HG03558 (cell line): ENCODE results near the gene MT1B.
"Not testable (repeated sequence)": the region's sequence is repeated elsewhere in the genome, so short reads cannot be mapped to it uniquely, and the experiment has no call there.

ENCODE experiments used
- ATAC-seq: cut with Tn5 transposase; IDR thresholded peaks from one replicate; pipeline ENCODE4 v1.9.1; 2021; ENCODE audit warnings: moderate number of reproducible peaks; ENCODE audit not compliant: unreplicated experiment; ENCODE audit errors: extremely low read depth

MT1B gene

DNA sequence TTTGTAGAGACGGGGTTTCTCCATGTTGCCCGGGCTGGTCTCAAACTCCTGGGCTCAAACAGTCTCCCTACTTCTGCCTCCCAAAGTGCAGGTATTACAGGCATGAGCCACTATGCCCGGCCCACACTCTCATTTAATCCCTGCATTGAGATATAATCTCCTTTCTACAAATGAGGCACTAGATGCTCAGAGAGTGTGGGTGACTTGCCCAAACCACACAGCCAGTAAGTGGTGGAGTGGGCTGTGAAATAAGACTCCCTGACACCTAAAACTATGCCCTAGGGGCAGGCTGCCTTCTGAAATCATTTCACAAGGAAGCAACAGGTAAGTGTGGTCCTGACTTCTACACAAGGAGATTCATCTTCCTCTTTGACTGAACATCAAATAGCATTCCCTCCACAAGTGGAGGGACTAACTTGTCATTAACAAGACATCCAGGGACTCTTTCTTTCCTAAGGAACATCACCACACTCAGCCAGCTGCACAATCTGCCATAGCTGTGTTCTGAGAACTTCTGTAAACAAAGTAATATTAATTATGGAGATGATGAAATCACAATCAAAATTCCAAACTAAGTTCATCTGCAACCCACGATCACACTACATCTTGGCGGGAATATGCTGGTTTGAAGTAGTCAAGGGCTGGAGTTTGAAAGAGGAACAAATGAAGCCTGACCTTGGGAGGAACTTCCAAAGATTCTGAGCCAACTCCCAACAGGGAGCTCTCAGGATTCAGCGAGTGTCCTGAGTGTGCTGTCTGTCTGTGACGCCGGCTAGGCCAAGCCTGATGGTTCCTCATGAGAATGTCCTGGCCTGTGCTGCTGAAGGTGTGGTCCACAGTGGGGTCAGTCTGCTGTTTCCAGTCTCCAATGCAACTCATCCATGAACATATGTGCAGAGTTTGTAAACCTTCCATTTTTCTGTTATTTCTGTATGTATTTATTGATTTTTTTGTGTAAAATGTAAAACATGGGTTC is 13.9 kb downstream of the MT1B start:
- ATAC-seq = not testable (repeated sequence)

DNA sequence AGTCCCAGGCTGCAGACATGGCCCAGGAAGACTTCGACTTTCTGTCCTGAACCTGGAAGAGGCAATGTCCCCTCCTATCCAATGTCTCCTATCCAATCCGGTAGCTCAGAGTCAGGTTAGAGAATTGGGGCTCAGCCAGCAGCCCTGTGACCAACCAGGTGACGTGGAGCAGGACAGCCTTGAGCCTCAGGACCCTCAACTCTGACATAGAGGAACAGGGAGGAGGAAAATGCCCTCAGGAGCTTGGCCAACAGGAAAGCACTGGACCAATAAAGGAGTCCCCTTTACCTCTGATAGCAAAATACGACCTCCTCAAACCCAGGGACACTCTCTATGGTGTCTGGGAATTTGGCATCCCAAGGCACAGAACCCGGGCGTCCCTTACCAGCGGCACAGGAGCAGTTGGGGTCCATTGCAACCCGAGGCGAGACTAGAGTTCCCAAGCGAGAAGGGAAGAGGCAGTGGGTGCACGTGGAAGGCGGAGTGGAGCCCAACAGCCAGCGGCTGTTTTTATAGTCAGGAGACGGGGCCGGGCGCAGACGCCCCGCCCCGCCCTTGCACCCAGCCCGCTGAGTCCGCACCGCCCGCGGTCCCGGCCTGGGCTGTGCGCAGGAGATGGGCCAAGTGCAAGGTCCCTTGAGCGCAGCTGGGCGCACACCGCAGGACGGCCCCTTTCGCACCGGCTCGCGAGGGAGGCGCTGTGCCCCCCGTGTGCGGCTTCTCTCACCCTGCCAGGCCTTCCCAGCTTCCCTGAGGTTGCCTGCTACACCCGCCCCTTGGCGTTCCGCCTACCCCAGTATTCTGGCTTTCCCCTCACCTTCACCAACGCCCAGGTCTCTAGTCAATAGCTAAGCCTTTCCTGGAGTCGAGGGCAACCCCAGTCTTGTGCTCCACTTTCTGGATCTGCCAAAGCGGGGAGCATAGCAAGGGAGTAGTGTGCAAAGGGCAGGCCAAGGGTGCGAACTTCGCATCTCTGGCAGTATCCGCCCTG is 16.2 kb downstream of the MT1B start, which contains the start of gene MT1G:
Gene MT1G, minus strand, starts transcription at position 485 of the 991 bp plus-strand sequence. Its CDS starts 72 bp downstream, at position 413.
- no peak for ATAC-seq

DNA sequence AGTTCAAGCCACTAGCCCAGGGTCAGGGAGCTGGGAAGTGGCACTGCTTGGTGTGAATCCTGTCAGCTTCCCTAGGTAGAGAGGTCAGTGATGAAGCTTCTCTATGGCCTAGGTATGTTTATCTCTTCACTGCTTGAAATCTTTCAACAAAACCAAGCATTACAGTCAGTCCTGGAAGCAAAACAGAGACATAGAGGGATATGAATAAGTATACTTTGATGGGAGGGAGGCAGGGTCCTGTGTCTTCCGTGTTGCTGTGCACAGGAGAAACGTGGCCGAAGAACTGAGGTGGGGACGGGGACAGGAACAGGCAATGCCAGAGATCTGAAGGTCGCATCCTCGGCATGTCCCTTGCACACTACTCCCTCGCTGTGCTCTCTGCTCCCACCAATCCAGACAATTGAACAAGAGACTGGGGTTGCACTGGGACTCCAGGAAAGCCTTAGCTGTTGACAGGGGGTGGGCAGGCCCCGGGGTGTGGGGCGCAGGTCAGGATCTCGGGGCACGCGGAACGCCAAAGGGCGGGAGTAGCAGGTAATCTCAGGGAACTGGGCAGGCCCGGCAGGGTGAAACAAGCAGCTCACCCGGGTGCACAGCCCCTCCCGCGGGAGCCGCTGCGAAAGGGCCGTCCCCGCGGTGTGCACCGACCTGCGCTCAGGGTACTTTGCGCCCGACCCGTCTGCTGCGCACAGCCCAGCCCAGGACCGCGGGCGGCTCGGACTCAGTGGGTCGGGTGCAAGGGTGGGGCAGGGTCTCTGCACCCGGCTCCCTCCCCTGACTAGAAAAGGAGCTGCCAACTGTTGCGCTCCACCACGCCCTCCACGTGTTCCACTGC is 17.5 kb downstream of the MT1B start, which contains the start of gene MT1H:
Gene MT1H, plus strand, starts transcription at position 810 of the 835 bp plus-strand sequence. CDS start 71 bp downstream, outside the sequence.
- no peak for ATAC-seq

DNA sequence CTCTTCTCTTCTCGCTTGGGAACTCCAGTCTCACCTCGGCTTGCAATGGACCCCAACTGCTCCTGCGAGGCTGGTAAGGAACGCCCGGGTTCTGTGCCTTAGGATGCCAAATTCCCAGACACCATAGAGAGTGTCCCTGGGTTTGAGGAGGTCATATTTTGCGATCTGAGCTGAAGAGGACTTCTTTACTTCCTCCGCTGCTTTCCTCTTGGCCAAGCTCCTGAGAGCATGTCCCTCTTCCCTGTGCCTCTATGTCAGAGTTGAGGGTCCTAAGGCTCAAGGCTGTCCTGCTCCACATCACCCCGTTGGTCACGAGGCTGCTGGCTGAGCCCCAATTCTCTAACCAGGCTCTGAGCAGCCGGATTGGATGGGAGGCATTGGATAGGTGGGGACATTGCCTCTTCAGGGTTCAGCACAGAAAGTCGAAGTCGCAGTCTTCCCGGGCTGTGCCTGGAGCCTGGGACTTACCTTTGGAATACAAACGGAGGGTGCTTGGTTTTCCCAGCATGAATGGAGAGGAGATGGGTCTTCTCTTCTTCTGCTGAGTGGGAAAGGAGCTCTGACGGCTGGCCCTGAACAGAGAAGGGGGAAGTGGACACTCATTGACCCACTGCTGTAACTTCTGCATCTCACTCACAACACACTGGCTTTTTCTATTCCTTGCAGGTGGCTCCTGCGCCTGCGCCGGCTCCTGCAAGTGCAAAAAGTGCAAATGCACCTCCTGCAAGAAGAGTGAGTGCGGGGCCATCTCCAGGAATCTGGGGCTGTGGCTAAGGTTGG is 18.3 kb downstream of the MT1B start:
- ATAC-seq = no peak

DNA sequence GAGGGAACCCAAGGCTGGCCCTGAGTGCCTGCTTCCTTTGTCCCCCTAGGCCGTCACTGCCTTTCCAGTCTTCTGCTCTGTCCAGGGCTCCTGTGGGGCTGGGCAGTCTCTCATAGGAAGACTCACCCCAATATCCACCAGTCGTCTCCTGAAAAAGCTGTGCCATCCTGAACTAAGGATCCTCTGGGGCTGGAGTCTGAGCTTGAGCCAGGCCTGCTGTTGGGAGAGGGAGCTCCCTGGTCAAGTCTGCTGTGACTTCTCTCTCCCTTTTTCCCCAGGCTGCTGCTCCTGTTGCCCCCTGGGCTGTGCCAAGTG is 18.9 kb downstream of the MT1B start:
- no peak for ATAC-seq

DNA sequence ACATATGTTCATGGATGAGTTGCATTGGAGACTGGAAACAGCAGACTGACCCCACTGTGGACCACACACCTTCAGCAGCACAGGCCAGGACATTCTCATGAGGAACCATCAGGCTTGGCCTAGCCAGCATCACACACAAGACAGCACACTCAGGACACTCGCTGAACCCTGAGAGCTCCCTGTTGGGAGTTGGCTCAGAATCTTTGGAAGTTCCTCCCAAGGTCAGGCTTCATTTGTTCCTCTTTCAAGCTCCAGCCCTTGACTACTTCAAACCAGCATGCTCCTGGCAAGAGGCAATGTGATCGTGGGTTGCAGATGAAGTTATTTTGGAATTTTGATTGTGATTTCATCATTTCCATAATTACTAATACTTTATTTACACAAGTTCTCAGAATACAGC is 20.0 kb downstream of the MT1B start:
- ATAC-seq = not testable (repeated sequence)

DNA sequence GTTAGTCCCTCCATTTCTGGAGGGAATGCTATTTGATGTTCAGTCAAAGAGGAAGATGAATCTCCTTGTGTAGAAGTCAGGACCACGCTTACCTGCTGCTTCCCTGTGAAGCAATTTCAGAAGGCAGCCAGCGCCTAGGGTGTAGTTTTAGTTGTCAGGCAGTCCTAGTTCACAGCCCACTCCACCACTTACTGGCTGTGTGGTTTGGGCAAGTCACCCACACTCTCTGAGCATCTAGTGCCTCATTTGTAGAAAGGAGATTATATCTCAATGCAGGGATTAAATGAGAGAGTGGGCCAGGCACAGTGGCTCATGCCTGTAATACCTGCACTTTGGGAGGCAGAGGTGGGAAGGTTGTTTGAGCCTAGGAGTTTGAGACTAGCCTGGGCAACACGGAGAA is 20.5 kb downstream of the MT1B start:
- not testable (repeated sequence) for ATAC-seq

DNA sequence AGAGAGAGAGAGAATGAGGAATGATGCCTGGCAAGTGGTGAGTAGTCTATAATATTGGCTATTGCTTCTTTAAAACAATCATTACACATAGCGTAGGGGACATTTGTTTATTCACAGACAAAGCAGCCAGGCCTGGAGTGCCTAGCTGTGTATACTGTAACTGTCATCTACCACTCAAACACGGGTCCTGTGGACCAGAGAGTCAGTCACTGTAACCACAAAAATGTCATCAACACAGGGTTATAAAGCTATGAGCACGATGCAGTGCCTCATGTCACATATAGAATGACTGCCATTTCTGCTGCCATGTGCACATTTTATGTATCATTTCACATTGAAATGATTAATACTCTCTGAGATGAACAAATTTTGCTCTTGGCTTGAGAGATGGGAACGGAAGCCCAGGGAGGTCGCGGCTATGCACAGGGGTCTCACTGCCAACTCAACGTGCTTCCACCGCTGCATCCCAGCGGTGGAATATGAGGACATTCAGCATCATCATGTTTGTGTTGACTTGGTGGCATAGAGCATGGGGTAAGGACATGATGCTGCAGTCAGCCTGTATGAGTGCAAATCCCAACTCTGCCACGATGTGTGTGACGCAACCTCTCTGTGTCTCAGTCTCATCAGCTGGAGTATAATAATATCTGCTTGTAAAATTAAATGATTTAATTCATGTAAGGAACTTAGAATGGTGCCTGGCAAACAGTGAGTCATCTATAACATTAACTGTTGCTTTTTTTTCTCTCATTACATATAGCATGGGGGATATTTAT is 21.3 kb downstream of the MT1B start:
- no peak for ATAC-seq

DNA sequence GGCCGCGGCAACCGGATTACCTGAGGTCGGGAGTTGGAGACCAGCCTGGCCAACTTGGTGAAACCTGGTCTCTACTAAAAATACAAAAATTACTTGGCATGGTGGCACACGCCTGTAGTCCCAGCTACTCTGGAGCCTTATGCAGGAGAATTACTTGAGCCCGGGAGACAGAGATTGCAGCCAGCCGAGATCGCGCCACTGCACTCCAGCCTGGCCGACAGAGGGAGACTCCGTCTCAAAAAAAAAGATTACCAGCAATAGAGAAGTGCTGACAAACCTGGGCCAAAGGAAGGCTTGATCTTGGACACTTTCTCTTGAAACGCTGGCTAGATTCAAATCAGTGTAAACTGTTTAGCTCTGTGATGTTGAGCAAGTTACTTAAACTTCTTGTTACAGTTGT is 22.2 kb downstream of the MT1B start:
- no peak for ATAC-seq

DNA sequence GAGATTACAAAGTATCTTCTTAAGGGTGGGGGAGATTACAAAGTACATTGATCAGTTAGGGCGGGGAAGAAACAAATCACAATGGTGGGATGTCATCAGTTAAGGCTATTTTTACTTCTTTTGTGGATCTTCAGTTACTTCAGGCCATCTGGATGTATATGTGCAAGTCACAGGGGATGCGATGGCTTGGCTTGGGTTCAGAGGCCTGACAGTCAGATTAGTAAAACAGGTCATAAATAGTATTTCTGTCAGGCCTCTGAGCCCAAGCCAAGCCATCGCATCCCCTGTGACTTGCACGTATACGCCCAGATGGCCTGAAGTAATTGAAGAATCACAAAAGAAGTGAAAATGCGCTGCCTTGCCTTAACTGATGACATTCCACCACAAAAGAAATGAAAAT is 22.9 kb downstream of the MT1B start:
- ATAC-seq = not testable (repeated sequence)

DNA sequence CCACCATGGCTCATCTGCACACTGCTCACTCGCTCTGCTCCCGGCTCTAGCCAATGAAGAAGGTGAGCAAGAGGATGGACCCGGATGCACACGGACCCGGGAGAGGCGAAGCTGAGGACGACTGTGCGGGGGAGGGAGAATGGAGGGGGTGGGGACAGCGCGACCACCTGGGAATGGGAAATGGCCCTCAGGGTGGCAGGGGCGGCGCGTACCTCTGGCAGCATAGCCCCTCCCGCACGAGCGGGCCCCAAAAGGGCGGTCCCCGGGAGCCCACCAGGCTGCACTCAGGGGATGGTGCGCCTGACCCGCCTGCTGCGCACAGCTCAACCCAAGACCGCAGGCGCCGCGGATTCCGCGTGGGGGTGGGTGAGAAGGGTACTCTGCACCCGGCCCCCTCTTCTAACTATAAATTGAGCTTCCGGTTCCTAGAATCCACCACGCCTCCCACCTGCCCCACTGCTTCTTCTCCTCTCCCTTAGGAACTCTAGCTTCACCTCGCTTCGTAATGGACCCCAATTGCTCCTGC is 24.1 kb downstream of the MT1B start:
- ATAC-seq = no peak

DNA sequence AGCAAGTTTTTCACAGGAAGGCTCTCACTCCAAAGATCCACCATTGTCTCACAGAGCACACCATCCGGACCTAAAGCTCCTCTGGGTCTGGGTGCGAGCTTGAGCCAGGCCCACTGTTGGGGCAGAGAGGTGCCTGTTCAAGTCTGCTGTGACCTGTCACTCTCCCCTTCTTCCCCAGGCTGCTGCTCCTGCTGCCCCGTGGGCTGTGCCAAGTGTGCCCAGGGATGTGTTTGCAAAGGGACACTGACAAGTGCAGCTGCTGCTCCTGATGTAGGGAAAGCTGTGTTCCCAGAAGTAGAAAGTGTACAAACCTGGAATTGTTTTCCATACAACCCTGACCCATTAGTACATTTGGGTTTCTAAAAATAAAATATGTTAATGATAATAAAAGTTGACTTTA is 25.8 kb downstream of the MT1B start:
- ATAC-seq = no peak

DNA sequence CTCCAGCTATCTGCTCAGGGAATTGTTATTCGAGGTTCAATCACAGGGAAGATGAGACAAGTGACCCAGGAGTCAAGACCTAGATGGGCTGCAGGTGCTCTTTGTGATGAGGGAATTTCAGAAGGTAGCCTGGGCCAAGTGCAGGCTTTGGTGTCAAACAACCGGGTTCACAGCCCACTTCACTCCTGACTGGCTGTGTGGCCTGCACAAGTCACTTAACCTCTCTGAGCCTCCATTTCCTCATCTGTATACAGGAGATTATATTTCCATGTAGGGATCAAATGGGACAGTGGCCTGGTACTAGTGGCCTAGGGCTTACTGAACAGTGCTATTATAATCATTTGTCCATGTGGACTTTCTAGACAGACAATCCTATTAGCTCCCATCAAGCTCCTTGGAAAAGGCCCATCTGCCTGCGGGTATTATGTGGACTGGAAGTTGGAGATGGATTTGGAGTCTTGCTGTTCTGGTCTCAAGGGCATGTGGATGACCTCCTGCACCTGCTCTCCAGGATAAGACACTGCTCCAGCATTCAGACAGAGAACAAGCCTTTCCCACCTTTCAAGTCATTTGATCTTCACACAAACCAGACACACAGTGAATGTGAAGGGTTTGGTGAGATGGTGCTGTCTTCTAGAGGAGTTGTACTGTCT is 27.5 kb downstream of the MT1B start:
- no peak for ATAC-seq

DNA sequence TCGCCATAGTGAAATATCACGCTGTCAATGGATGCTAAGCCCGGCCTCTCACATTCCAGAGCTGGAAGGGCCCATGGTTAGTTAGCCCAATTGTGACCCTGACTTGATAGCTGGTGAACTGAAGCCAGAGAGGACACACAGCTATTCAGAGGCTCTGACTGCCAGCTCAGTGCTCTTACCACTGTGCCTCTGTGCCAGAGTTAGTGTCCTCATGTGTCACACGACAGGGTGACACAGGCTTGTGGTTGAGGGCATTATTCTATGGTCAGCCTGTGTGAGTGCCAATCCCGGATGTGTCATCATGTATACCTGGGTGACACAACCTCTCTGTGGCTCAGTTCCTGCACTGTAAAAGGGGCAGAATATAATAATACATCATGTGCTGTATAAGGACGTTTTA is 28.1 kb downstream of the MT1B start:
- ATAC-seq = no peak

DNA sequence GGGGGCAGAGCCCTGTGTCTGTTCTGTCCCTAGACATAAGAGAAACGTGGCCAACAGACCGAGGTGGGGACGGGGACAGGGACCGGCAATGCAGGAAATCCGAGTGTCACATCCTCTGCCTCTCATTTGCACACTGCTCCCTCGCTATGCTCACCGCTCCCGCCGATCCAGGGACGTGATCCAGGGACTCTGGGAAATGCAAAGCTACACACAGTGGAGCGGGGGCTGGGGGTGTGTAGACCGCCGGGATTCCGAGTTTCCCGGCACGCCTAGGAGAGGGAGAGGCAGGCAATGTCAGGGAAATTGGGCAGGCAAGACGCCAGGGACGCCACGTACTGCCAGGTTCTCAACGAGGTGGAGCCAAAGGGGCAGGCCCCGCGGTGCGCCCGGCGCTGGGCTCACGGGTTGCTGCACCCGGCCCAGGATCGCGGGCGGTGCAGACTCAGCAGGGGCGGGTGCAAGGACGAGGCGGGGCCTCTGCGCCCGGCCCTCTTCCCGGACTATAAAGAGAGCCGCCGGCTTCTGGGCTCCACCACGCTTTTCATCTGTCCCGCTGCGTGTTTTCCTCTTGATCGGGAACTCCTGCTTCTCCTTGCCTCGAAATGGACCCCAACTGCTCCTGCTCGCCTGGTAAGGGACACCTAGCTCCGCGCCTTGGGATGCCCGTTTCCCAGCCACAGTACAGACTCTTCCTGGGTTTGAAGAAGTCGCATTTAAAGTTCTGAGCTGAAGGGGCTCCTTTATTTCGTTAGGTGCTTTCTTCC is 30.4 kb downstream of the MT1B start, which contains the start of gene MT1X:
Gene MT1X, plus strand, starts transcription at position 532 of the 764 bp plus-strand sequence. Its CDS starts 71 bp downstream, at position 603.
- ATAC-seq = peak; percentile 90

DNA sequence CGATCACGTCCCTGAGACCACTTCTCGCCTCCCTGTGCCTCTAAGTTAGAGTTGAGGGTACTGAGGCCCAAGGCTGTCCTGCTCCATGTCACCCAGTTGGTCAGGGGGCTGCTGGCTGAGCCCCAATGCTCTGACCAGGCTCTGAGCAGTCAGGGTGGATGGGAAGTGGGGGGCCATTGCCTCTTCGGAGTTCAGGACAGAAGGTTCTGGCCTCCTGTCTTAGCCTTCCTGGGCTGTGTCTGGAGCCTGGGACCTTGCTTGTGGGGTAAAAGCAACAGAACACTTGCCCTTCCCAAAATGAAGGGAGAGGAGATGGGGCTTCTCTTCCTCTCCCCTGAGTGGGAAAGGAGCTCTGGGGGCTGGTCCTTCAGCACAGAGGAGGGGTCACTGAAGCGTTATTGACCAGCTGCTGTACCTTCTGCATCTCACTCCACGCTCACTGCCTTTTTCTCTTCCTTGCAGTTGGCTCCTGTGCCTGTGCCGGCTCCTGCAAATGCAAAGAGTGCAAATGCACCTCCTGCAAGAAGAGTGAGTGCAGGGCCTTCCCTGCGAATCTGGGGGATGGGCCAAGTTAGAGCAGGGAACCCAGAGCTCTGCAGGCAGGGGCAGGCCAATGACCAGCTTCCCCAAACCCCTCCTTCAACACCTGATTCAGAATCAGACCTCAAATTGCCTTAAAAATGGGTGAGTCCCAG is 31.2 kb downstream of the MT1B start:
- no peak for ATAC-seq
